HCT116 (cell line): Measurements from ENCODE around the gene RABEPK. TPM values are rescaled to one million over a fixed set of nuclear protein-coding genes. Genes with fewer than 3 reads are reported as not detected.

Experiments
- ATAC-seq: fragments of 200-7000 bp; cut with Tn5 transposase; 2 replicates; pipeline ENCODE4 v1.9.1; 2020; ENCODE audit warnings: mild to moderate bottlenecking, moderate library complexity
- BruUV-seq: library from RNA; stranded (reverse); fragments of 400-500 nt; replicated peaks from 2 replicates; lab custom pipeline; 2021; lab: Mats Ljungman, UMichigan
- CTCF ChIA-PET: fragments of 300-600 bp; sonication (Branson Sonifier 250); formaldehyde crosslinking; loops from one replicate; lab custom pipeline; 2021; ENCODE audit warnings: antibody characterized with exemption; lab: Charles Lee
- POLR2A ChIA-PET: fragments of 300-600, 350-600 bp; sonication (Branson Sonifier 250); formaldehyde crosslinking; loops from one replicate; lab custom pipeline; 2021; ENCODE audit warnings: antibody characterized with exemption; lab: Charles Lee
- RAD21 ChIA-PET, 2 experiments: fragments of 300-600 bp; sonication (Branson Sonifier 250); formaldehyde crosslinking; loops; one replicate each; lab custom pipeline; 2023; ENCODE audit warnings: low total read pairs in 2 of 2; ENCODE audit not compliant: uncharacterized antibody in 2 of 2, unreplicated experiment in 2 of 2, low non-redundant PET in 1 of 2; lab: Charles Lee
- DNase-seq: peaks from one replicate; pipeline ENCODE4 v3.0.0-alpha.2; 2010; ENCODE audit warnings: low read depth, low spot score
- H2AFZ ChIP-seq: fragments of 200-600 bp; shearing (Covaris generic), sonication (generic); 2 replicates; pipeline ENCODE4 v1.6.1; 2017; ENCODE audit warnings: low read depth, mixed run types, mixed read lengths, antibody characterized with exemption, low read length; ENCODE audit not compliant: poor library complexity, severe bottlenecking
- H3K27ac ChIP-seq: 2 replicates; pipeline ENCODE4 v1.5.1; 2012; ENCODE audit warnings: low read depth, low read length
- H3K27me3 ChIP-seq: fragments of 200-600 bp; sonication (generic); 2 replicates; pipeline ENCODE4 v1.6.1; 2016; ENCODE audit warnings: mixed run types, low read length, mixed read lengths; ENCODE audit not compliant: insufficient read depth
- H3K36me3 ChIP-seq, 2 experiments: fragments of 200-500 bp in 1 of 2; fragments of 200-600 bp in 1 of 2; sonication (Bioruptor generic) in 1 of 2; sonication (generic) in 1 of 2; 2 replicates each; pipeline versions ENCODE4 v1.5.1 to v1.6.1; 2014 to 2016; ENCODE audit warnings: low read length in 2 of 2, inconsistent platforms in 1 of 2, mixed read lengths in 1 of 2, mixed run types in 1 of 2; ENCODE audit not compliant: insufficient read depth in 2 of 2, control insufficient read depth in 1 of 2
- H3K4me1 ChIP-seq, 2 experiments: fragments of 200-600 bp in 1 of 2; sonication (generic) in 1 of 2; 2 replicates each; pipeline versions ENCODE4 v1.5.1 to v1.6.1; 2012 to 2017; ENCODE audit warnings: low read length in 2 of 2, inconsistent platforms in 1 of 2, mild to moderate bottlenecking in 1 of 2, mixed read lengths in 1 of 2, mixed run types in 1 of 2, moderate library complexity in 1 of 2; ENCODE audit not compliant: insufficient read depth in 2 of 2, control insufficient read depth in 1 of 2
- H3K4me2 ChIP-seq: fragments of 200-600 bp; sonication (generic); 2 replicates; pipeline ENCODE4 v1.6.1; 2017; ENCODE audit warnings: mixed run types, low read length, mixed read lengths
- H3K4me3 ChIP-seq, 2 experiments: fragments of 200-600 bp in 1 of 2; sonication (generic) in 1 of 2; replicated peaks in 1 of 2; 2 replicates each; pipeline ENCODE4 v1.5.1; 2011 to 2016; ENCODE audit warnings: low read length in 2 of 2, control low read depth in 1 of 2, low read depth in 1 of 2, mild to moderate bottlenecking in 1 of 2, mixed read lengths in 1 of 2, mixed run types in 1 of 2
- H3K79me2 ChIP-seq: fragments of 200-600 bp; sonication (generic); 2 replicates; pipeline ENCODE4 v1.6.1; 2017; ENCODE audit warnings: mild to moderate bottlenecking, mixed run types, low read length, moderate library complexity, mixed read lengths; ENCODE audit not compliant: insufficient read depth
- H3K9ac ChIP-seq: fragments of 200-600 bp; sonication (generic); 2 replicates; pipeline ENCODE4 v1.6.1; 2016; ENCODE audit warnings: low read length, mixed read lengths
- H3K9me2 ChIP-seq: fragments of 200-600 bp; sonication (generic), shearing (Covaris generic); 2 replicates; pipeline ENCODE4 v1.6.1; 2017; ENCODE audit warnings: mixed run types, mild to moderate bottlenecking, moderate library complexity; ENCODE audit not compliant: insufficient read depth
- H3K9me3 ChIP-seq, 2 experiments: fragments of 200-500 bp in 1 of 2; fragments of 200-600 bp in 1 of 2; sonication (Bioruptor generic) in 1 of 2; sonication (generic) in 1 of 2; 2 replicates each; pipeline ENCODE4 v1.6.1; 2014 to 2017; ENCODE audit warnings: low read length in 2 of 2, mixed read lengths in 2 of 2, inconsistent platforms in 1 of 2, low read depth in 1 of 2, mild to moderate bottlenecking in 1 of 2, mixed run types in 1 of 2, moderate library complexity in 1 of 2; ENCODE audit not compliant: control insufficient read depth in 1 of 2, insufficient read depth in 1 of 2
- H4K20me1 ChIP-seq: fragments of 200-600 bp; sonication (generic), shearing (Covaris generic); 2 replicates; pipeline ENCODE4 v1.6.1; 2017; ENCODE audit warnings: mixed run types, mild to moderate bottlenecking, moderate library complexity; ENCODE audit not compliant: insufficient read depth
- ATF3 ChIP-seq: IDR thresholded peaks from 2 replicates; pipeline ENCODE4 v1.6.1; 2012
- CBX3 ChIP-seq: IDR thresholded peaks from 2 replicates; pipeline ENCODE4 v1.6.1; 2012; ENCODE audit warnings: low read depth
- CEBPB ChIP-seq: IDR thresholded peaks from 2 replicates; pipeline ENCODE4 v1.6.1; 2012; ENCODE audit warnings: low read depth
- CTCF ChIP-seq, 3 experiments: fragments of 200-600 bp in 1 of 3; sonication (generic) in 1 of 3; IDR thresholded peaks in 2 of 3; conservative IDR thresholded peaks in 1 of 3; 2 replicates each; pipeline ENCODE4 v1.5.1; 2012 to 2017; ENCODE audit warnings: low read depth in 2 of 3, low read length in 2 of 3, antibody characterized with exemption in 1 of 3, borderline replicate concordance in 1 of 3, control low read depth in 1 of 3, mild to moderate bottlenecking in 1 of 3, mixed read lengths in 1 of 3, mixed run types in 1 of 3, moderate library complexity in 1 of 3; ENCODE audit not compliant: insufficient read depth in 1 of 3
- EGR1 ChIP-seq: IDR thresholded peaks from 2 replicates; pipeline ENCODE4 v1.6.1; 2012; ENCODE audit warnings: low read depth
- ELF1 ChIP-seq: IDR thresholded peaks from 2 replicates; pipeline ENCODE4 v1.6.1; 2012; ENCODE audit warnings: low read depth, borderline replicate concordance
- EZH2 ChIP-seq: fragments of 200-600 bp; sonication (generic); IDR thresholded peaks from 2 replicates; pipeline ENCODE4 v1.6.1; 2017; ENCODE audit warnings: antibody characterized with exemption, mixed run types
- EZH2phosphoT487 ChIP-seq: fragments of 200-600 bp; IDR thresholded peaks from 2 replicates; pipeline ENCODE4 v1.6.1; 2018; ENCODE audit warnings: antibody characterized with exemption, borderline replicate concordance
- FOSL1 ChIP-seq: IDR thresholded peaks from 2 replicates; pipeline ENCODE4 v1.6.1; 2012; ENCODE audit warnings: low read depth
- JUND ChIP-seq: IDR thresholded peaks from 2 replicates; pipeline ENCODE4 v1.6.1; 2012
- MAX ChIP-seq: IDR thresholded peaks from 2 replicates; pipeline ENCODE4 v1.6.1; 2012
- POLR2A ChIP-seq: IDR thresholded peaks from 2 replicates; pipeline ENCODE4 v1.7.0; 2011; ENCODE audit warnings: borderline replicate concordance; ENCODE audit not compliant: insufficient read depth, insufficient read length; ENCODE audit errors: extremely low read depth
- RAD21 ChIP-seq: IDR thresholded peaks from 2 replicates; pipeline ENCODE4 v1.6.1; 2012; ENCODE audit warnings: low read depth, mild to moderate bottlenecking
- SIN3A ChIP-seq: IDR thresholded peaks from 2 replicates; pipeline ENCODE4 v1.6.1; 2012; ENCODE audit warnings: low read depth
- SP1 ChIP-seq: IDR thresholded peaks from 2 replicates; pipeline ENCODE4 v1.6.1; 2012; ENCODE audit warnings: low read depth
- SRF ChIP-seq: IDR thresholded peaks from 2 replicates; pipeline ENCODE4 v1.6.1; 2012; ENCODE audit warnings: low read depth
- TCF7L2 ChIP-seq: IDR thresholded peaks from 2 replicates; pipeline ENCODE4 v1.7.0; 2011; ENCODE audit warnings: borderline replicate concordance, inconsistent platforms; ENCODE audit not compliant: insufficient read depth, insufficient read length; ENCODE audit errors: extremely low read depth
- YY1 ChIP-seq: IDR thresholded peaks from 2 replicates; pipeline ENCODE4 v1.6.1; 2011; ENCODE audit warnings: low read length, low read depth, moderate library complexity, mild to moderate bottlenecking; ENCODE audit not compliant: insufficient replicate concordance; ENCODE audit errors: extremely low read depth
- ZBTB33 ChIP-seq: IDR thresholded peaks from 2 replicates; pipeline ENCODE4 v1.6.1; 2011; ENCODE audit warnings: mild to moderate bottlenecking, low read length, moderate library complexity; ENCODE audit not compliant: insufficient replicate concordance; ENCODE audit errors: extremely low read depth
- ZFX ChIP-seq: fragments of 450-650 bp; IDR thresholded peaks from 2 replicates; pipeline ENCODE4 v1.6.1; 2017
- ZNF274 ChIP-seq: fragments of 200-500 bp; sonication (Bioruptor generic); IDR thresholded peaks from 2 replicates; pipeline ENCODE4 v1.6.1; 2014; ENCODE audit warnings: mild to moderate bottlenecking, low read depth, low read length, inconsistent platforms
- intact Hi-C: fragments of 100-400 bp; cut with micrococcal nuclease; formaldehyde crosslinking; loops from 2 replicates; pipeline ENCODE4 v1.10.0; 2022
- total RNA-seq: library from RNA; stranded (reverse); gene quantifications from one replicate; pipeline ENCODE4 v1.2.1, GENCODE V29; 2021; ENCODE audit not compliant: unreplicated experiment

The RABEPK gene
- total RNA-seq, 1 experiment from 2014 or later, result 48.3 TPM

GRCh38 chr9:125189361-125190289 lies 10.7 kb upstream of the RABEPK start, which contains the start of gene PPP6C:
Gene PPP6C, minus strand, starts transcription at chr9:125189803. Its CDS starts 85 bp downstream, at chr9:125189718.
- CTCF ChIA-PET, result interaction anchor here (1.5 kb wide), 1 partner anchor 10 kb away, joined by 8 read pairs; the partner anchor contains the start of gene RABEPK
- Histone ChIP-seq H3K4me1 (peaks cover 14 to 16% of the 10 kb centered on the region in 2 experiments), H2AFZ (peak within 1 kb of the TSS; percentile 79), H3K79me2 (peaks cover 49% of the 10 kb centered on the region), H3K9me3 (no peaks in the 10 kb centered on the region), H4K20me1 (no peaks in the 10 kb centered on the region; the same call in 1 of the 2 replicates), H3K9ac (peak within 1 kb of the TSS; percentile 90), H3K27me3 (no peaks in the 10 kb centered on the region), H3K27ac (peak within 1 kb of the TSS; percentile 82), H3K4me2 (peak within 1 kb of the TSS; percentile 86), H3K36me3 (no peaks in the 10 kb centered on the region), H3K4me3 (peak within 1 kb of the TSS; percentile 96 to 97), H3K9me2 (no peaks in the 10 kb centered on the region)
- BruUV-seq, result TSS peak; percentile 89
- peak; percentile 97 for ATAC-seq
- intact Hi-C loops, result no loop called here
- peak; percentile 89 for DNase-seq
- RAD21 ChIA-PET, result no interaction called here
- POLR2A ChIA-PET, result interaction anchor here (1.1 kb wide), 1 partner anchor 52 kb away, joined by 3 read pairs; the partner anchor contains the start of gene HSPA5
- peak; percentile 85 for TF ChIP-seq ZBTB33
- peak; percentile 76 for TF ChIP-seq YY1
- TF ChIP-seq CTCF (IDR thresholded peaks at IDR 0.05 in 2 of 3, conservative IDR thresholded peaks at IDR 0.05 in 1 of 3; ENCODE audit: borderline replicate concordance in 1 of 3, insufficient read depth in 1 of 3, low read depth in 2 of 3, low read length in 2 of 3), result peak; percentile 50 to 70 (median 57); a peak in 5 of 6 replicates
- TF ChIP-seq EZH2phosphoT487, result no peak
- TF ChIP-seq ELF1, result peak; percentile 60; the same call in 1 of the 2 replicates
- no peak for TF ChIP-seq RAD21
- peak; percentile 98 for TF ChIP-seq CBX3
- TF ChIP-seq FOSL1, result no peak
- TF ChIP-seq ZFX, result peak; percentile 80; the same call in 1 of the 2 replicates
- no peak for TF ChIP-seq ATF3
- no peak; the same call in 1 of the 2 replicates for TF ChIP-seq CEBPB
- peak; percentile 73 for TF ChIP-seq MAX
- no peak for TF ChIP-seq ZNF274
- peak; percentile 58; the same call in 1 of the 2 replicates for TF ChIP-seq EGR1
- peak; percentile 78 for TF ChIP-seq SIN3A
- TF ChIP-seq JUND, result no peak; the same call in 1 of the 2 replicates
- no peak for TF ChIP-seq EZH2
- TF ChIP-seq SRF, result peak; percentile 64; the same call in 1 of the 2 replicates
- peak; percentile 11 for TF ChIP-seq POLR2A
- peak; percentile 93 for TF ChIP-seq SP1
- TF ChIP-seq TCF7L2, result no peak
